Lower leg skin (tissue), 4 donors: ENCODE measurements around the gene OR10V1. TPM values are rescaled to one million over a fixed set of nuclear protein-coding genes. Genes with fewer than 3 reads are reported as not detected.

Source experiments
- DNase-seq, 2 donors: peaks; one replicate each; pipeline ENCODE4 v3.0.0-alpha.2; 2019; ENCODE audit warnings: low spot score in 2 of 2
- H3K4me3 ChIP-seq: fragments of 200-600 bp; sonication (generic); 2 replicates; pipeline ENCODE4 v1.5.1; 2017; ENCODE audit warnings: mild to moderate bottlenecking, low read depth; ENCODE audit not compliant: poor library complexity, severe bottlenecking
- POLR2A ChIP-seq, 2 donors: fragments of 450-650 bp; IDR thresholded peaks; one replicate each; pipeline ENCODE4 v1.6.1; 2016 to 2017; ENCODE audit warnings: antibody characterized with exemption in 2 of 2, mild to moderate bottlenecking in 1 of 2, moderate library complexity in 1 of 2
- WGBS, 2 donors: methylation state at CpG; one replicate each; pipeline ENCODE4 v1.1.5; 2018; 5-methylcytosine and 5-hydroxymethylcytosine counted together
- intact Hi-C: fragments of 100-400 bp; cut with DNase I; formaldehyde crosslinking; loops from one replicate; pipeline ENCODE4 v1.15.0; 2023; ENCODE audit warnings: low total_unique reads
- total RNA-seq, 4 donors: library from RNA; depleted of rRNA; stranded (reverse); fragments of >200 nt; gene quantifications; one replicate each; pipeline ENCODE4 v1.1.0, GENCODE V29; 2016
- TF ChIP-seq, protein P1 (sequence below), 3 donors: fragments of 450-650 bp; IDR thresholded peaks; one replicate each; pipeline ENCODE4 v1.5.1; 2016; ENCODE audit warnings: antibody characterized with exemption in 3 of 3, mild to moderate bottlenecking in 3 of 3, moderate library complexity in 2 of 3

Gene OR10V1
- total RNA-seq, 4 donors from 2014 or later = not detected

DNA sequence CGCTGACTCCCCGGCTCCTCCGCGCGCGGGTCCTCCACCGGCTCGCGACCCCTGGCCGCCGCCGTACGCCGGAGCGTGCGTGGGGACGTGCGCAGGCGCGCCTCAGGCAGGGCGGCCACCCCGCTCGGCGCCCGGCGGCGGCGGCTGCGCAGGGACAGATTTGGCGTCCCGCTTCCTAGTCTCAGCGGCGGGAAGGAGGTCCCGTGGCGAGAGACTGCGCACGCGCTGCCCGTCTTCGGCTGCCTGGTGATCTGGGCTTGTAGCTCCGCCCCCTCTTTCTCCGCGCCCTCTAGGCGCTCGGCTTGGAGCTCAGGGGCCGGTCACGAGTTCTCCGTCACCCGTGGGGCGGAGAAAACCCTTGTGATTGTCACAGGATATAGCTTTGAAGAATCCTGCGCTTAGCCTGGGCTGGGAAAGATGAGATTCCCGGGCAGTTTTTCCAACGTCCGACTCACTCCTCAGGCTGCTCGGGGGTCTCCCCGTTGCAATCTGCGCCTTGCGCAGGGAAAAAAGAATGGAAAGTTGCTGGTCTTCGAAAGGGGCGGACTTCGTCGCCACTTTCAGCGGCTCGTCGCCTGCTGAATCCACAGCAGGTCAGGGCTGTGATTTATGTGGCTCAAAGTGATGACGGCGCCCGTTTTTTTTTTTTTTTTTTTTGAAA lies 44.6 kb downstream of the OR10V1 start, which contains the start of gene PATL1:
Gene PATL1, minus strand, starts transcription at position 88 of the 661 bp plus-strand sequence. CDS start 142 bp downstream, outside the sequence.
- 0 to 1% methylated on average over 27 to 31 of the region's 68 CpGs for WGBS, 2 donors
- intact Hi-C loops = no loop called here
- peak within 1 kb of the TSS; percentile 93 for H3K4me3 ChIP-seq

DNA sequence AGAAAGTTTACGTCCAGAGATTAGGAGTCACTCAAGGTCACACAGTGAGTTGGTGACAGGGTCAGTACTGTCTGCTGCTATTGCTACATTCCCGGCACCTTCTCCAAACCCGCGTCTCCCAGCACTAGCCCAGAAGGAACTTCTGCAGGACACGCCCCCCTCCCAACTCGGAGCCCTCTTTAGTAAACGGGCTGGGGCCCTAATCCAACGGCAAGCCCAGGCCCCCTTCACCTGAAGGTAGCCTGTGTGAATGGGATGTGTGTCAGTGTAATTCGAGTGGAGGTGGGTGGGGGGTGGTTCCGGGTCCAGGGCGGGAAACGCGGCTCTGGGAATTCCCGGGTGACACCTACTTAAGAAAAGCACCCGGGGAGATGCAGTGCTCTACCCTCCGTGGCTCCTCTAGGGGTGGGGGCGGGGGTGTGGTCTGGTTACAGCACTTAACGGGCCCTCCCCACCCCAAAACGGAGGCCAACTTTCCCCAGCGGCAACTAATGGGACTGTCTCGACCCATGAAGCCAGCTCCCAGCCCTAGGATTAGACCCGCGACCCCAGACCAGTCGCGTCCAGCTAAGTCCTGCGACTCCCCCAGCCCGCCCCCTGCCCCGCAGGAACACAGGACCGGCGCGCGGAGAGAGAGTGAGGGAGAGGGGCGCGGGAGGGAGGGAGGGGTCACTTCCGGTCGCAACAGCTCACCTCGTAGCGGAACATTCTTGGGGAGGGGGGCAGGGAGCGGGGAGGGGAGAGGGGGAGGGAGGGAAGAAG lies 45.3 kb downstream of the OR10V1 start:
- peak; percentile 60 to 94 for DNase-seq
- peak overlapping the region; percentile 93 for H3K4me3 ChIP-seq
- 0 to 1% methylated on average over 29 to 31 of the region's 39 CpGs for WGBS, 2 donors
- intact Hi-C loops = no loop called here
- TF ChIP-seq, protein P1, sequence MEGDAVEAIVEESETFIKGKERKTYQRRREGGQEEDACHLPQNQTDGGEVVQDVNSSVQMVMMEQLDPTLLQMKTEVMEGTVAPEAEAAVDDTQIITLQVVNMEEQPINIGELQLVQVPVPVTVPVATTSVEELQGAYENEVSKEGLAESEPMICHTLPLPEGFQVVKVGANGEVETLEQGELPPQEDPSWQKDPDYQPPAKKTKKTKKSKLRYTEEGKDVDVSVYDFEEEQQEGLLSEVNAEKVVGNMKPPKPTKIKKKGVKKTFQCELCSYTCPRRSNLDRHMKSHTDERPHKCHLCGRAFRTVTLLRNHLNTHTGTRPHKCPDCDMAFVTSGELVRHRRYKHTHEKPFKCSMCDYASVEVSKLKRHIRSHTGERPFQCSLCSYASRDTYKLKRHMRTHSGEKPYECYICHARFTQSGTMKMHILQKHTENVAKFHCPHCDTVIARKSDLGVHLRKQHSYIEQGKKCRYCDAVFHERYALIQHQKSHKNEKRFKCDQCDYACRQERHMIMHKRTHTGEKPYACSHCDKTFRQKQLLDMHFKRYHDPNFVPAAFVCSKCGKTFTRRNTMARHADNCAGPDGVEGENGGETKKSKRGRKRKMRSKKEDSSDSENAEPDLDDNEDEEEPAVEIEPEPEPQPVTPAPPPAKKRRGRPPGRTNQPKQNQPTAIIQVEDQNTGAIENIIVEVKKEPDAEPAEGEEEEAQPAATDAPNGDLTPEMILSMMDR (IDR thresholded peaks at IDR 0.05) = no peak
- TF ChIP-seq POLR2A (IDR thresholded peaks at IDR 0.05) = no peak

More for the DNA sequence above, 44.6 kb downstream of the OR10V1 start, which contains the start of gene PATL1:
- TF ChIP-seq, protein P1 (IDR thresholded peaks at IDR 0.05) = no peak
- TF ChIP-seq POLR2A (IDR thresholded peaks at IDR 0.05) = peak in 1 of 2 donors; percentile 73
- DNase-seq = peak; percentile 99 to 100

DNA sequence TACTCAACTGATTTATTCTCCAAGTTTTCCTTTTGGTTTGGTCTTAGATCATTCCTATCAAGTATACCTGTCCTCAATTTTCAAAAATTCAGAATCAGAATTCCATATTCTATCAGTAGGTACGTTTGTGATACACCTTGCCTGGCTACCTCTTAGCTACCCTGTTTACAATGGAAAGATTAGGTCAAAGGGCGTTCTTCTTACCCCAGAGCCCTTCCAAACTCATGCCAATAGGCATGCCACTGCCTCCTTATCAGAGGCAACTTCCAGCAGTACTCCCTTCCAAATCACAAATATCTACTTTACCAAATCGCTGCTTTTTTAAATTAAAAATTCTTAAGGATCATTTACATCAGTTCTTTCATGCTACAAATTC lies 45.8 kb downstream of the OR10V1 start:
- no peak for TF ChIP-seq POLR2A (IDR thresholded peaks at IDR 0.05)
- TF ChIP-seq, protein P1 (IDR thresholded peaks at IDR 0.05) = no peak
- peak overlapping the region; percentile 93 for H3K4me3 ChIP-seq
- intact Hi-C loops = no loop called here
- 19 to 28% methylated on average over 3 of the region's 3 CpGs for WGBS, 2 donors
- no peak for DNase-seq

DNA sequence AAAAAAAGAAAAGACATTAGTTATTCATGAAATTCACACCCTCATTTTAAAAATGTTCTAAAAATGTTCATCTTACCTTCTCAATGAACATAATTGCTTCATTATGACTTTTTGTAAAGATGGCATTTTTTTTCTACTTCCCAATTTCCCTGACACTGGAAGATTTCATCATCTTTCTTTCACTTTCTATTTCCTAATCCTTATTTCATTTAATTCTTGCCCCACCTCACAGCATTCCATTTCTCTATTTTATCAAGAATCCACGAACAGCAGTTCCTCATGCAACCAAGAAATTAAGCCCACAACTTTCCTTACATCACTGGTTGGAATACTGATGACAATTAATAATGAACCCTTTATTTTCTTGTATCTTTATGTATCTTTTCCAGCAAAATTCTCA lies 46.7 kb downstream of the OR10V1 start:
- TF ChIP-seq, protein P1 (IDR thresholded peaks at IDR 0.05) = no peak
- no peak for TF ChIP-seq POLR2A (IDR thresholded peaks at IDR 0.05)
- no peak for DNase-seq
- H3K4me3 ChIP-seq = no peak overlapping the region
- intact Hi-C loops = no loop called here
- 28 to 34% methylated on average over 1 of the region's 1 CpG for WGBS, 2 donors

Other genes with a start within 250 kb of the OR10V1 start
- not detected for gene OR4D10, start 240.5 kb downstream of the OR10V1 start, total RNA-seq
- gene OR4D11, start 210.3 kb downstream of the OR10V1 start, total RNA-seq = not detected
- gene OR4D9, start 202.3 kb downstream of the OR10V1 start, total RNA-seq = not detected
- 10 to 100 TPM; 42.4 to 52.9 (median 43.8) TPM for gene OSBP, start 98.1 kb downstream of the OR10V1 start, total RNA-seq
- 10 to 100 TPM; 17.4 to 21.7 (median 18.5) TPM for gene PATL1, start 44.8 kb downstream of the OR10V1 start, total RNA-seq
- 10 to 100 TPM; 23.5 to 39.4 (median 33.4) TPM for gene STX3, start 41.5 kb upstream of the OR10V1 start, total RNA-seq
- gene MRPL16, start 96.9 kb upstream of the OR10V1 start, total RNA-seq = 10 to 100 TPM; 21.4 to 35.6 (median 28.8) TPM
- gene CBLIF, start 131.7 kb upstream of the OR10V1 start, total RNA-seq = not detected
- gene TCN1, start 152.6 kb upstream of the OR10V1 start, total RNA-seq = 1 to 10 TPM in 3 of 4 donors, under 1 TPM in 1; 0.84 to 4.2 (median 1.5) TPM
- gene OOSP3, start 164.9 kb upstream of the OR10V1 start, total RNA-seq = not detected
- not detected for gene OOSP1, start 224.6 kb upstream of the OR10V1 start, total RNA-seq